ENCODE results near the gene ADRA2C.
A peak's percentile ranks its signal among the peaks of the same experiment; 100 is the strongest.

ADRA2C gene

GRCh38 chr4:3780347-3781171 is 14.4 kb downstream of the ADRA2C start:
- no peak for DNase-seq

DNA sequence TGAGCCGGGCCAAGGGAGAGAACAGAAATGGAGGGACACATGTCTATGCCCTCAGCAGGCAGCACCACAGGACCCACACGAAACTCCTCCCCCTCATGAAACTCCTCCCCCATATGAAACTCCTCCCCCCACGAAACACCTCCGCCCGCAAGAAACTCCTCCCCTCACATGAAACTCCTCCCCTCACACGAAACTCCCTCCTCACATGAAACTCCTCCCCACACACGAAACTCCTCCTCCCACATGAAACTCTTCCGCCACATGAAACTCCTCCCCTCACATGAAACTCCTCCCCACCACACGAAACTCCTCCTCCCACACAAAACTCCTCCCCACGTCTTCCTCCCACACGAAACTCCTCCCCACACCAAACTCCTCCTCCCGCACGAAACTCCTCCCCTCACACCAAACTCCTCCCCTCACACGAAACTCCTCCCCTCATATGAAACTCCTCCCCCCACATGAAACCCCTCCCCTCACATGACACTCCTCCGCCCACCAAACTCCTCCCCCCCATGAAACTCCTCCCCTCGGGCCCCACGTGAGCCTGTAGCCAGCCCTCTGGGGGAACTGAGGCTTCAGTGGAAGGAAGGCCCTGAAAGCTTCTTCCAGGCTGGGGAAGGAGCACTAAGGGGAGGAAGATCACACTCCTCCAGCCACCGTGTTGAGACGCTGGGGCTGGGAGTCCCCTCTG is 15.2 kb downstream of the ADRA2C start:
- peak; percentile 24 for DNase-seq

- DNase-seq, result no peak
Observed at GRCh38 chr4:3781997-3782930, 16.1 kb downstream of the ADRA2C start.

DNA sequence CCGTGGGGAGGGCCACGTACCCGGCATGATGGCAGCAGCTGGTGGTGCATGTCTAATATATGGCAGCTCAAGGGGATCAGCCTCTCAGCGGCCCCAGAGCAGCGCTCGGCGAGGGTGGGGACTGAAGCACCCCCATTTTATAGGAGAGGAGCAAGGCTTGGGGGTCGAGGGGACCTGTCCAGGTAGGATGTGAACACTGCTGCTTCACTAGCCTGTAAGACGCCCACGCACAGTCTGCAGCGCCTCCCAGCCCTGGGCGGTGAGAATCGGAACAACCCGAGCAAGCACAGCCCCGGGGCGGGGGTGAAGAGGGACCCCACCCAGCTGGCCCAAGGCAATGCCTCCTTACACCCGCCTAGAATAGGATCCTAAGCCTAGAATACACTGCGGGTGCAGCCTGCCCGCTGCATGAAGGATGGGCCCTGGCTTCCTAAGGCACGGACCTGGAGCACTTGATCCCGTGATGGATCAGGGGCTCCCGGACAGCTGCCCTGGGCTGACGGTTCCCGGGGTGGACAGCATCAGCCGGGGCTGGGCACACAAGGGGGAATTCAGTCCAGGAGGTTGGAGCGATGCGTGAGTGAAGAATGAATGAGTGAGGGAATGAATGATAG is 17.6 kb downstream of the ADRA2C start:
- DNase-seq, result peak; percentile 43

DNA sequence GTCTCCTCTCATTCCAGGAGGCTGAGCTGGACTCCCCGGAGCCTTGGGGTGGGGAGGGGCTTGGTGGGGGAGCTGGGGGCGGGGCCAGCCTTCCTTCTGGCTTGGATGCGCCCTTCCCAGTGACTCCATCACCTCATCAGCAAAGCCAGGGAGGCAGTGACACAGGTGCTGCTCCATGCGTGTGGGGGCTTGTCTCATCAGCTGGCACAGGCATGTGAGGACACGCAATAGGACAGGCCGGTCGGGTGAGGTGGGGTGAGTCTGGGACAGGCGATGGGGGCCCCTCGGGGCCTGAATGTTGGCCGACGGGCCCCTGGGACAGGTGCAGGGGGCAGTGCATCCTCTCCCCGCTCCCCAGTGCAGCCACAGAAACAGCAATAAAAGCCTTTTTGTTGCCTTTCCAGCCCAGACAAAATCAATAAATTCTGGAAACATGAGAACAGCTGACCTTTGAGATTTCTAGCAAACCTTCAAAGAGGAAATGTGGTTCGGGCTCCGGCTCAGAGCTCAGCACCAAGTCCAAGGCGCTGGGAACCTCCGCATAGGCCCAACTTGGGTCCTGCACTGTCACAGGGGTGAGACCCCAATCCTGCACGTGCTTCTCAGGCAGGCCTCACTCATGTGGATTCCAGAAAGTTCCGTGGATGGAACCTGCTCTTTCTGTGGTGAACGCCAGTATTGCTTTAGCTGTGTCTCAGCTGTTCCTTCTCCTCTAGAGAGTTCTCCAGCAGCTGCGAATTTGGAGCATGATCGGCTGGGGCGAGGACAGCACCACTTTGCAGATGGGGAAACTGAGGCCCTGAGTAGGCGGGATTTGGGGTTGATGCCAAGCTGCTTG is 18.5 kb downstream of the ADRA2C start:
- no peak for DNase-seq

DNA sequence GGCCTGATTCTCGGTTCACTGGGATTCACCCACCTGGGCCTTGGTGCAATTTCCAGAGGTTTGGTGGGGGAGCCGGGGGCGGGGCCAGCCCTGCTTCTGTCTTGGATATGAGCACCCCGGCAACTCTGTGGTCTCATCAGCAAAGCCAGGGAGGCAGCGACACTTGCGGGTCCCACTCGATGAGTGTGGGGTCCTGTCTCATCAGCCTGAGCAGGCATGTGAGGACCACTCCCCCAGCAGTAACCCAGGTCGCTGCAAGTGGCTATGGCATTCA is 19.0 kb downstream of the ADRA2C start:
- DNase-seq, result no peak

DNA sequence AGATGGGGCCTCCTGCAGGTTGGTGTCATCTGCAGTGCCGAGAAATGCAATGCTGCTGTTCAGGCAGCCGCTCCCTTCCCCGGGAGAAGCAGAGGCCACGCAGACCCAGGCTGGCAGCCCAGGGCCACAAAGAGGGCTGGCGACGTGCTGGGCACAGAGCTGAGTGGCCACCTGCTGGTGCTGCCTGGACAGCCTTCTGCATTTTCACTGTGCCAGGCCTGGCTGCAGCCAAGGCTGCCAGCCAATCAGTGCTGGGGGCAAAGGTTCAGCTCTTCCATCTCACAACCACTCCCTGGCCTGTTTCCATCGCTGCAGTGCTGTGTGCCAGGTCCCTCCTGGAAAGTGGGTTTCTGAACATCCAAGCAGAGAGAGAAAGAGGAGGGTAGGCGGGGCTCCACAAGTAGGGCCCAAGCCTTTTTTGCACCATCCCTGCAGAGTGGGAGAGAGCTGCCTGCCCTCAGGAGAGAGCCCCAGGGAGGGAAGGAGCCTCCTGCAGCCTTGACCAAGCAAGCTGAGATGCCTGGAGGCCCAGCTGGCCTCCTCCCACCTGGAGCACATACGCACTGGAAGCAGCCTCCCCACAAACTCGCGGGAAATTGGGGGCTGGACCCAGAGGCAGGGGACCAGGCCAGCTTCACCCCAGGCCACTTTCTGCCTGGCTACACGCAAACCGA is 20.1 kb downstream of the ADRA2C start:
- no peak for DNase-seq

GRCh38 chr4:3787489-3788365 is 21.5 kb downstream of the ADRA2C start:
- no peak for DNase-seq

DNA sequence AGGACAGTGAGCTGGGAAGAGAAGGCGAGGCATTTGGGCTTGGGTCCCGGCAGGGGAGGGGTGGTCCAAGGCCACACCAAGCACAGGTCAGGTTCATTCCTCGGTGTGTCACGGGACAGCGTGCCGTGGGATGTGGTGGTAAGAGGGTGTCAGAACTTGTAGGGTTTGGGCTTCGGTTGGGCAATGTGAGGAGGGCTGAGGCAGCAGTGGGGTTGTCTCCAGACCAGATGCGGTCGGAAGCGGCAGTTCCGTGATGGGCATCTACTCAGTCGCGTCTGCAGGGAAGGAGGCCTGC is 22.1 kb downstream of the ADRA2C start:
- DNase-seq, result no peak

DNA sequence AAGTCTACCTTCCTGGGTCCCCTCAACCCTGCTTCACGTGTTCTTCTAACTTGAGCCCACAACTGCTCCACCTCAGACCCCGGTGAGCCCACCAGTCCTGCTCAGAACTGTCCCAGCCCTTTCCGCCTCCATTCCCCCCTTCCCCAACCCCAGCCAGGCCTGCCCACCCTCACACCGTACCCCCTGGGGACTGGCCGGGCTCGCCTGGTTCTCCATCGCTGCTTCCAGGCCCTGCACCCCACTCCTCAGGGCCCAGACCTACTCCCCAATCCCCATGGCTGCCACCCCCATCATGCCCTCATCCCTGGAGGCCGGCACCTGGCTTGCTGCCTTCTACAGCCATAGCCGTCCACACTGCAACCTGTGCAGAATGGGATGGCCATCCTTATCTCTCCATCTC is 23.4 kb downstream of the ADRA2C start:
- no peak for DNase-seq

DNA sequence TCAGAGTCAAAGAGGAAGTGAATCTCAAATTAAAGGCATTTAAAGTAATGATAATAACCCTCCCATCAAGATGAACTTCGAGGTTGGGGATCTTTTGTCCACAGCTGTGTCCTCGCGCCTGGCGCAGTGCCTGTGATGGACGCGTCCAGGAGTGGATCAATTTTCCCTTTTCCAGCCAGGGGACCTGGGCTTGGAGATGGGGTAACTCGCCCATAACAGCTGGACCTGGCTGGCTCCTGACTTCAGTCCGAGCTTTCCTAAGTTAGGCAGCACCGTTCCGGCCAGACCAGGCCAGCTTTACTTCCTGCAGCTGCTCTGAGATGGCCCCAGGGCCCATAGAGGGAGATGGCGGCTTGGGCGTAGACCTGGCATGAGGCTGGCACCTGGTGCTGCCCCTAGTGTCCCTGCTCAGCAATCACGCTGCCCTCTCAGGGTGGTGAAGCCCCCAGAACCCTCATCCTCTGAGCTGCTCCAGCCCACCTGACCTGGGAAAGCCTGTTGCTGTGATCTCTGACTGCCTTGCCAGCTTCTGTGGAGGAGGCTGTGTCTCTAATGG is 23.9 kb downstream of the ADRA2C start:
- DNase-seq, result no peak

- DNase-seq, result no peak
Observed at GRCh38 chr4:3791256-3791655, 25.1 kb downstream of the ADRA2C start.

DNA sequence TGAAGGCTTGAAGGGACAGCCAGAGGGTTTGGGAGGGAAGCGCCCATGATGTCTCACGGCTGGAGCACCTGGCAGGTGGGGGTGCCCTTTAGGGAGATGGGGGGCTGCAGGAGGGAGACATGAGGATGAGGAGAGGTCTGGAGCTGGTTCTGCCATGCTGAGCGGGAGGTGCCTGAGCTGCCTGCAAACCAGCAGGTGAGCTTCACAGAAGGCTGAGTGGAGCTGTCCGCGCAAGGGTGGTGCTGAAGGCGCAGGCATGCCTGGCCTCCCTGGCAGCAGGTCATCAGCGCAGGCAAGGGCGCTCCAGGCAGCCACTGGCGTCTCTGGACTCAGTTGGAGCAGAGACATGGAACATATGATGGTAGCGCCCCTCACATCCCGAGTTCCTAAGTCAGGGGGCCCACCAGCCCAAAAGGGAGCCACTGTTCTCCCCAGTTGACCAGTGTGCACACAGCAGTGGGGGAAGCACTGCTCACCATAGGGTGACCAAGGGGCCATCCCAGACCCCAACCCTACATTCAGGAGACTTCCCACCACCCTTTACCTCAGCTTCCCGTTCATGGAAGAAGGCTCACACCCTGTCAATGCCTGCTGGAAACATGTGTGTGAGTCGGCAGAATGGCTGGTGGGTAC is 25.8 kb downstream of the ADRA2C start:
- peak; percentile 49 for DNase-seq

- peak; percentile 18 for DNase-seq
Observed at GRCh38 chr4:3792813-3793212, 26.6 kb downstream of the ADRA2C start.

- DNase-seq, result no peak
Observed at GRCh38 chr4:3793545-3793944, 27.4 kb downstream of the ADRA2C start.

DNA sequence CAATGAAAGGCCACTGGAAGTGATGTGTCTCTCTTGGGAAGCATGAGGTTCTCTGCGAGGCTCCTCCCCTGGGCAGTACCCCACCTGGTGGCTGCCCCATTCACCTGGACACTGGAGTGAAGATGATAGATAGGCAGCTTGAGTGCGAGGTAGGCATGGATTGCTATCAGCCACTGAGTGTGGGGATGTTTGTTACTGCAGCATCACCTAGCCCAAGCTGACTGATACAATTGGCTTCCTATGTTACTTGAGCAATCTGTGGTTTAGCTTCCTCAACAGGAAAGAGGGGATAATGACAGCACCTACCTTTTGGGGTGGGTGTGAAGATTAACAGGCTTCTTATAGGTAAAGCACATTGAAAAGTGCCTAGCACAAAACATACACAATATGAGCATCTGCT is 30.8 kb downstream of the ADRA2C start:
- no peak for DNase-seq

GRCh38 chr4:3797831-3798790 is 31.9 kb downstream of the ADRA2C start:
- no peak for DNase-seq

DNA sequence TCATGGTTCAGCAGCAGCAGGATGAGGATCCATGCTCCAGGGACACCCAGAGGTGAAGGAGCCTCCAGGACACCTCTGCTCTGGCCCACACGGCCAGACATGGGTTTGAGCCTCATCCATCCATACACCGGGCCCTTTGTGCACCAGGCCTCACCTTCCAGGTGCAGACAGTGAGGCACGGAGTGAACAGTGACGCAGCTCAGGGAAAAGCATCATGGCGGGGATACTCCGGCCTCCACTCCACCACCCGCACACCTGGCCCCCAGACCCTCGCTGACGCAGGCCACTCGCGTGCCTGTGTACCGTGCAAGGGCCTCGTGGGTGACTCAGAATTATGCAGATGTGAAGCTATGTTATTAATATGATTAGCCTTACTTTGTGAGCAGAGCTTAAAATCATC is 33.3 kb downstream of the ADRA2C start:
- no peak for DNase-seq

- DNase-seq, result no peak
Observed at GRCh38 chr4:3800351-3800750, 34.2 kb downstream of the ADRA2C start.

Measured in activated CD4-positive, alpha-beta T cell treated with anti-CD3 and anti-CD28 coated beads for 48 hours (primary cell).